ENCODE data around the gene LOXHD1.

- TF ChIP-seq GATA2 (IDR thresholded peaks at IDR 0.05; ENCODE audit: low read depth, low read length): no peak
- no peak for TF ChIP-seq GATA3 (IDR thresholded peaks at IDR 0.05; ENCODE audit: low read depth, low read length)
Observed at GRCh38 chr18:46574743-46575115, 82.3 kb downstream of the LOXHD1 start.

Measured in SH-SY5Y (cell line).